ENCODE results near the gene ACAD8.
"Not testable (repeated sequence)": the region's sequence is repeated elsewhere in the genome, so short reads cannot be mapped to it uniquely, and the experiment has no call there.

Gene ACAD8

DNA sequence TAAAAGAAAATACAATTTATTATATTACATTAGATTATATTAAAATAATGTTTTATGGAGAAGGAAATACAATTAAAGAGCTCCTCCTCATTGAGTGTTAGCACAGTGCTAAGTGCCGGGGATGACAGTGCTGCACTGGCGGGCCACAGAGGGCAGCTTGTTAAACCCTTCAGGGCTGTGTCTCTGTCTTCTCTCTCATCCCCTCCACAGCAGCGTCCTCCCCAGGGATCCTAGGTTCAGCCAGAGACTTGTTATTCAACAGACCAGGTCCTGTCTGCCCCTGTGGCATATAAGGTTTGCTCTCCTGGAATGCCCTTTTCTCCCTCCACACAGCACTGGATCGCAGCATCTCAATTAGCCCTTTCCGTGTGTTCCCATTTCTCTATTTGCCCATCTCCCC is 14.4 kb upstream of the ACAD8 start:
- in situ Hi-C loops (cut with MboI; ENCODE audit: low sequenced_read_pairs) = no loop called here

DNA sequence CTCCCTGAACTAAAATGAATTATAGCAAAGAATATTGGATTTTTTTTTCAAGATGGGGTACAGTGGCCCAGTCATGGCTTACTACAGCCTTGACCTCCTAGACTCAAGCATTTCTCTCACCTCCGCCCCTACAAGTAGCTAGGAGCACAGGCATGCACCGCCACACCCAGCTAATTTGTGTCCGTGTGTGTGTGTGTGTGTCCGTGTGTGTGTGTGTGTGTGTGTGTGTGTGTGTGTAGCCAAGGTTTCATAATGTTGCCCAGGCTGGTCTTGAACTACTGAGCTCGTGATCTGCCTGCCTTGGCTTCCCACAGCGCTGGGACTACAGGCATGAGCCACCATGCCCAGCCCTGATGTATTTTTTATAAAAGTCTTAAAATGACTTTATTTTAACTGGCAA is 12.8 kb upstream of the ACAD8 start:
- in situ Hi-C loops (cut with MboI; ENCODE audit: low sequenced_read_pairs) = no loop called here

DNA sequence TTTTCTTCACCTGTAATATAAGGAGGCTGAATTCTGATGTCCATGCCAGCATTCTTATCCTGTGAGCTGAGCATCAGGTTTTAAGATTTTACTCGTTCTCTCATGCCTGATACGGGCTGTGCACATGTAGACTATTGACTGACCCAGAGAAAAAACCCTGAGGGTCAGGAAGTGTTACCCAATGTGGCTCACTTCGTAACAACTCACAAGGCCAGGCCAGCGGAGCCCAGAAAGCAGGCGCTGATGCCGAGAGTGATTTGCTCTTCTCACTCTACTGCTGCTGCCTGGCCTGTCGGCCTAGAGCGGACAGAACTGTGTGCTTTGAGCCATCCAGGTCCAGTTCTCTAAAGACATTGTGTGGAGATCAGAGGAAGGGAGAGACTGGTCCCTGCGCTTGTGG is 11.0 kb upstream of the ACAD8 start:
- in situ Hi-C loops (cut with MboI; ENCODE audit: low sequenced_read_pairs) = no loop called here

DNA sequence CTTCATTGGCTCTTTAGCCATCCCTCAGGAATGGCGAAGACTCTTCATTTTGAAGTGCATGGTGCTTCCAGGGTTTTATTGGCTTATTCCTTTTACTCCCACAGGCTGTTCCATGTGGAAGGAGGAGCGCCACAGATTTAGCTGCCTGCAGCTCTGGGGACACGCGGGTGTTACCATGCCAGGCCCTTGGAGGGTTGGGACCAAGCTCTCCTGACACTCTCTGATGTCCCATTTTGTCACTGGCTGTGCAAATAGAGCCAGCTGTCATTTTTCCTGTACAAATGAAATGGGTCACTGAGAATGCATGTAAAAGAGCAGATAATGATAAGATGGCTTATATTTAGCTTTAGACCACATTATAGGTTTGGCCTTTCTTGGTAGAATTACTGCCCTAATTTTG is 9.5 kb upstream of the ACAD8 start:
- in situ Hi-C loops (cut with MboI; ENCODE audit: low sequenced_read_pairs) = no loop called here

GRCh38 chr11:134244593-134244992 is 8.8 kb upstream of the ACAD8 start:
- in situ Hi-C loops (cut with MboI; ENCODE audit: low sequenced_read_pairs) = no loop called here

- in situ Hi-C loops (cut with MboI; ENCODE audit: low sequenced_read_pairs) = no loop called here
These were observed 7.9 kb upstream of the ACAD8 start for GRCh38 chr11:134245434-134245833.

GRCh38 chr11:134246100-134246499 is 7.3 kb upstream of the ACAD8 start:
- in situ Hi-C loops (cut with MboI; ENCODE audit: low sequenced_read_pairs) = no loop called here

DNA sequence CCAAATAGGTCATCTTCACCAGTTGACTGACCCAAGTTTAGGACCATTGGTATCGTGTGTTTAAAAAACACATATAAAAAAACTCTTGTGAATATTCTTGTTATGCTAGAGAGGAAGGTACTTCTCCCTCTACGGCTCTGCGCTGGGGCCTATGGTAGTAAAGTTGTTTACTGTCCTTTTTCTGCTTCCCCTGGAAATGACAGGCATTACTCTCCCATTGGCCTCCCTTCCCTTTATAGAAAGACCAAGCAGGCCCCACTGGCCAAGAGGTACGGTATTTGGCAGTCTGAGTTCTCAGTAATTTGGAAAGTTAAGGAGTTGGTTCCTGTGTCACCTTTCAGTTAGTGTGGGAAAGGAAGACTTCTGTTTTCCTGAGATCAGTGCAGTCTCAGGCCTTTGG is 6.7 kb upstream of the ACAD8 start:
- in situ Hi-C loops (cut with MboI; ENCODE audit: low sequenced_read_pairs) = no loop called here

DNA sequence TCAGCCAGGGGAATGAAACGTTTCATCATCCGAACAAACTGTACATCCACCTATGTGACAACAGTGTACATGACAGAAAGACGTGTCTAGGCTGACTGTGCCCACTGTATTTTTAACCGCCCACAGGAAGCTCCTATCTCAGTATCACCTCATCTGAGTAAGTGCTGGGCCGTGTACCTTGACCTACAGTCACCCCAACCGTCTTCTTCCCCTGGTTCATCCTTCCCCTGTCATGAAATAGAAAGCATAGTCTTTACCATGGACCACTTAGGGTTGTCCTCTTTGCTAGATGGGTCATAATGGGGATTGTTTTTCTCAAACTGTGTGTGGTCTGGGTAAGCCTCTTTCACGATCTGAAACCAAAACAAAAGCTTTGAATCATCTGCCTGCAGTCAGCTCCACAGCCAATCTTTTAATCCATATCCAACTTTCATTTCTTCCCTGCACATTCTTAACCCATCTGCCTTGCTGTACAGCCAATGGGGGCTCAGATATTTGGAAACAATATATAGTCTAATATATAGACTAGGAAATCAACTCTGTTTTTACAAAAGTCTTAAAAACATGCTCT is 4.4 kb upstream of the ACAD8 start:
- in situ Hi-C loops (cut with MboI; ENCODE audit: low sequenced_read_pairs) = no loop called here

DNA sequence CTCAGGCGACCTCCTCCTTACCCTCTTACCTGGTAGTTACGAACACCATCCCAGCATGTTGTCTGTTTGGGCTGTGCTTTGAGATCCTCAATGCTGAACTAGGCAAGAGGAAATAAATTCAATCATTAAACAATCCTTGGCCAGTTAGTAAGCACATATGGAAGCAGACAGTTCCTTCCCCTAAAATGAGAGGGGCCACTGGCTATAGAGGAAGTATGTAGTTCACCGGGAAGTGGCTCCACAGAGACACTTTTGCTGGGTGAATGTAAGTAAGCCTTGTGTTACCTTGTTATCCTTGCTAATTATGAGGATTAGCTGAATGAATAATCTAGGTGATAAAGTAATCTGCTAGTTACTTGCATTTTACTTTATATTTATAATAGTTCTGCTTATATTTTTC is 3.1 kb upstream of the ACAD8 start:
- in situ Hi-C loops (cut with MboI; ENCODE audit: low sequenced_read_pairs) = no loop called here

DNA sequence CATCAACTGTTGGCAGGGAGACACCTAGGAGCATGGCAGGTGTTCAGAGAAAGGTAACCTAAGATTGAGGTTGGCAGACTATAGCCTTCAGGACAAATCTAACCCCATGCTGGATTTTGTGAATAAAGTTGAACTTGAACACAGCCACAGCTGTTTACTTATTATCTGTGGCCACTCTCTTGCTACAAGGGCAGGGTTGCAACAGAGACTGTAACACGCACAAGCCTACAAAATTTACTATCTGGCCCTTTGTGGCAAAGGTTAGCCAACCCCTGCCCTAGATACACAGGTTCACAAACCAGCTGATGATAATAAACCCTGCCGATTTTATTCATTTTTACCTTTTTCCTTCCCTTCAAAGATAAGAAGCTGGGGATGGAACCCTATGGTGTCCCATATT is 2.7 kb upstream of the ACAD8 start:
- in situ Hi-C loops (cut with MboI; ENCODE audit: low sequenced_read_pairs) = no loop called here

DNA sequence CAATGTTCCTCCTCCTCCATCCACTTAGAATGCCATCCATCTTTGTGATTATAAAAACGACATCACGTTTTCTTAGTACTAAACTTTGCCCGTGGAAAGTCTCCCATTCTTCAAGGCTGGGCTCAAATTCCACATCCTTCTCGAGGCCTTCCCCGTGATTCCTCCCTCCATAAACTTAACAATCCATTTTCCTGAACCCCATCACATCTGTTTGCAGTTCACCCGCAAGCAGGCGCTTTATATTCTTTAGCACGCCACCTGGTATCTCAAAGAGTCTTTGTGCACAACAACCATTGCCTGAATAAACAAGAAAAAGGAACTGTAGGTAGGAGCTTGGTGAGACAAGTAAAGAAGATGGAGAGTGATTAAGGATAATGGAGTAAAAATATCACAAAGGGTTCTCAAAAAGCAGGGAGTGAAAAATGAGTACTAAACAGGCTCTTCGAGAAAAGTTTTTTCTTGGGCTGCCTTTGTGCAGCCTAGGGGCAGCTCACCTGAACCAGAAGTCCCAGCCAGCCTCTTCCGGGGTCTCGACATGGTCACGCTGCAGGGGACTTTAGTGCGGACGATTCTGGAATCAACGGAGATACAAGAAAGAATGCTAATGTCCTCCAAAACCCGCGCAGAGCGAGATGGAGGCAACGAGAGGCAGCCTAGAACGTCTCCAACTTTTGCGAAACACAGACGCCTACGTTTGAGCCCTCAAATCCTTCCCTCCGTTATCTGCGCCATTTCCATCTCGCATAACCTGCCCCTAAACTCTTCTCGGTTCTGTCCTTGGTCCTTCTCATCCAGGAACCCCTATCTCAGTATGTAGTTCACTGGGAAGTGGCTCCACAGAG is 801 bp upstream of the ACAD8 start:
- in situ Hi-C loops (cut with MboI; ENCODE audit: low sequenced_read_pairs) = no loop called here

GRCh38 chr11:134254433-134255183 is 1.2 kb downstream of the ACAD8 start:
- in situ Hi-C loops (cut with MboI; ENCODE audit: low sequenced_read_pairs) = no loop called here

- in situ Hi-C loops (cut with MboI; ENCODE audit: low sequenced_read_pairs) = not testable (repeated sequence)
These were observed 1.8 kb downstream of the ACAD8 start for GRCh38 chr11:134255184-134255561.

DNA sequence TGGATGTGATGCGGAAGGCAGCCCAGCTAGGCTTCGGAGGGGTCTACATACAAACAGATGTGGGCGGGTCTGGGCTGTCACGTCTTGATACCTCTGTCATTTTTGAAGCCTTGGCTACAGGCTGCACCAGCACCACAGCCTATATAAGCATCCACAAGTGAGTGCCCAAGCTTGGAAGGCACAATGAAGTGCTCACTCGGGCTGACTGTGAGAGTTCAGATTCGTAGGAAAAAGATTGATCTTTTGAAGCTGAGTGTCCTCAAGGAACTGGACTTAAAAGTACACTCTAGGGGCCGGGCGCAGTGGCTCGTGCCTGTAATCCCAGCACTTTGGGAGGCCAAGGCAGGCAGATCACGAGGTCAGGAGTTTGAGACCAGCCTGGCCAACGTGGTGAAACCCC is 3.7 kb downstream of the ACAD8 start:
- in situ Hi-C loops (cut with MboI; ENCODE audit: low sequenced_read_pairs) = no loop called here

DNA sequence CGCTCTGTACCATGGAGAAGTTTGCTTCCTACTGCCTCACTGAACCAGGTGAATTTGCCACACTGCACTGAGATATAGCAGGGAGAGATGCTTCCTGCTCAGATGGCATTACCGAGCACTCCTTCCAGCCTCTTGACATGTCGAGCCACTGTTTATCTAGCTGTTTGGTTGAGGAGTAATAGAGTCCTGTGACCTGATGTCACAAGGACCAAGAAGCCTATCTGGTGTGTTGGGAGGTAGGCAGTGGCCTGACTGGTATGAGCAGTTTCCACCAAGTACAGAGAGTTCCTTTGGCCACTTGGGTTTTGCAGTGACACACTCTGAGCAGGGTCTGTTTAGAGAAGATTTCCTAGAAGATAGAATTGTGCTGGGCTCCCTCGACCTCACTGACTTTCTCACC is 5.2 kb downstream of the ACAD8 start:
- in situ Hi-C loops (cut with MboI; ENCODE audit: low sequenced_read_pairs) = no loop called here

GRCh38 chr11:134260503-134260902 is 7.1 kb downstream of the ACAD8 start:
- in situ Hi-C loops (cut with MboI; ENCODE audit: low sequenced_read_pairs) = no loop called here

- in situ Hi-C loops (cut with MboI; ENCODE audit: low sequenced_read_pairs) = no loop called here
These were observed 7.6 kb downstream of the ACAD8 start for GRCh38 chr11:134260983-134261382.

- in situ Hi-C loops (cut with MboI; ENCODE audit: low sequenced_read_pairs) = no loop called here
These were observed 8.5 kb downstream of the ACAD8 start for GRCh38 chr11:134261626-134262488.

GRCh38 chr11:134264966-134265764 is 11.8 kb downstream of the ACAD8 start:
- in situ Hi-C loops (cut with MboI; ENCODE audit: low sequenced_read_pairs) = no loop called here
